ENCODE results near the gene TPH2.

Gene TPH2

GRCh38 chr12:71938728-71939385 lies at the start of gene TPH2:
Gene TPH2, plus strand, starts transcription at chr12:71938845. Its CDS starts 142 bp downstream, at chr12:71938987.
- DNase-seq: peak; percentile 13 to 27

GRCh38 chr12:71890475-71890874 lies 48.2 kb upstream of the TPH2 start:
- no peak for DNase-seq

GRCh38 chr12:71892059-71892458 lies 46.6 kb upstream of the TPH2 start:
- DNase-seq: no peak

- DNase-seq: no peak
Measured at GRCh38 chr12:71896205-71896882, 42.3 kb upstream of the TPH2 start.

GRCh38 chr12:71900091-71900490 lies 38.6 kb upstream of the TPH2 start:
- DNase-seq: no peak

GRCh38 chr12:71904629-71905028 lies 34.0 kb upstream of the TPH2 start:
- DNase-seq: no peak

GRCh38 chr12:71935594-71935993 lies 3.1 kb upstream of the TPH2 start:
- no peak for DNase-seq

GRCh38 chr12:71940068-71940467 lies 1.4 kb downstream of the TPH2 start:
- no peak for DNase-seq

GRCh38 chr12:71941174-71941573 lies 2.5 kb downstream of the TPH2 start:
- DNase-seq: no peak

GRCh38 chr12:71942259-71942658 lies 3.6 kb downstream of the TPH2 start:
- DNase-seq: no peak

- DNase-seq: no peak
Measured at GRCh38 chr12:71942703-71943102, 4.1 kb downstream of the TPH2 start.

GRCh38 chr12:71945121-71945520 lies 6.5 kb downstream of the TPH2 start:
- no peak for DNase-seq

- no peak for DNase-seq
Measured at GRCh38 chr12:71945883-71946282, 7.2 kb downstream of the TPH2 start.

GRCh38 chr12:71947645-71948105 lies 9.0 kb downstream of the TPH2 start:
- no peak for DNase-seq

- DNase-seq: no peak
Measured at GRCh38 chr12:71948390-71948789, 9.7 kb downstream of the TPH2 start.

GRCh38 chr12:71949646-71950045 lies 11.0 kb downstream of the TPH2 start:
- DNase-seq: no peak

GRCh38 chr12:71950404-71950803 lies 11.8 kb downstream of the TPH2 start:
- DNase-seq: no peak

GRCh38 chr12:71950819-71951218 lies 12.2 kb downstream of the TPH2 start:
- no peak for DNase-seq

- DNase-seq: no peak
Measured at GRCh38 chr12:71954083-71954778, 15.6 kb downstream of the TPH2 start.

GRCh38 chr12:71954861-71955260 lies 16.2 kb downstream of the TPH2 start:
- DNase-seq: no peak

GRCh38 chr12:71955970-71956369 lies 17.3 kb downstream of the TPH2 start:
- DNase-seq: no peak

- no peak for DNase-seq
Measured at GRCh38 chr12:71958056-71958455, 19.4 kb downstream of the TPH2 start.

GRCh38 chr12:71958457-71958856 lies 19.8 kb downstream of the TPH2 start:
- no peak for DNase-seq

GRCh38 chr12:71958993-71959578 lies 20.4 kb downstream of the TPH2 start:
- no peak for DNase-seq
